PFSK-1 (cell line): ENCODE results near the gene MSRB1.

Source experiments
- FOXP2 ChIP-seq: optimal IDR thresholded peaks from 2 replicates; pipeline ENCODE3; 2011; ENCODE audit warnings: borderline replicate concordance, control low read depth, inconsistent platforms; ENCODE audit not compliant: insufficient read depth; ENCODE audit errors: extremely low read length, extremely low read depth
- POLR2AphosphoS5 ChIP-seq: IDR thresholded peaks from 2 replicates; pipeline ENCODE4 v1.6.1; 2012; ENCODE audit warnings: low read depth, mild to moderate bottlenecking, control low read depth, low read length, moderate library complexity
- SIN3A ChIP-seq: IDR thresholded peaks from 2 replicates; pipeline ENCODE4 v1.6.1; 2012; ENCODE audit warnings: mild to moderate bottlenecking, low read length, moderate library complexity, borderline replicate concordance; ENCODE audit not compliant: insufficient read depth
- TAF1 ChIP-seq: IDR thresholded peaks from 2 replicates; pipeline ENCODE4 v1.6.1; 2012; ENCODE audit warnings: low read length, control low read depth, borderline replicate concordance; ENCODE audit not compliant: insufficient read depth
- TF ChIP-seq, protein P1 (sequence below), 2 experiments: IDR thresholded peaks; 2 replicates each; pipeline versions ENCODE4 v1.6.1 to v1.8.0; 2011 to 2012; ENCODE audit warnings: low read depth in 2 of 2, low read length in 2 of 2, control low read depth in 1 of 2, inconsistent platforms in 1 of 2, mild to moderate bottlenecking in 1 of 2, moderate library complexity in 1 of 2; ENCODE audit not compliant: insufficient read depth in 1 of 2

MSRB1 gene

GRCh38 chr16:1978476-1979120 lies 35.6 kb upstream of the MSRB1 start:
- TF ChIP-seq, protein P1, sequence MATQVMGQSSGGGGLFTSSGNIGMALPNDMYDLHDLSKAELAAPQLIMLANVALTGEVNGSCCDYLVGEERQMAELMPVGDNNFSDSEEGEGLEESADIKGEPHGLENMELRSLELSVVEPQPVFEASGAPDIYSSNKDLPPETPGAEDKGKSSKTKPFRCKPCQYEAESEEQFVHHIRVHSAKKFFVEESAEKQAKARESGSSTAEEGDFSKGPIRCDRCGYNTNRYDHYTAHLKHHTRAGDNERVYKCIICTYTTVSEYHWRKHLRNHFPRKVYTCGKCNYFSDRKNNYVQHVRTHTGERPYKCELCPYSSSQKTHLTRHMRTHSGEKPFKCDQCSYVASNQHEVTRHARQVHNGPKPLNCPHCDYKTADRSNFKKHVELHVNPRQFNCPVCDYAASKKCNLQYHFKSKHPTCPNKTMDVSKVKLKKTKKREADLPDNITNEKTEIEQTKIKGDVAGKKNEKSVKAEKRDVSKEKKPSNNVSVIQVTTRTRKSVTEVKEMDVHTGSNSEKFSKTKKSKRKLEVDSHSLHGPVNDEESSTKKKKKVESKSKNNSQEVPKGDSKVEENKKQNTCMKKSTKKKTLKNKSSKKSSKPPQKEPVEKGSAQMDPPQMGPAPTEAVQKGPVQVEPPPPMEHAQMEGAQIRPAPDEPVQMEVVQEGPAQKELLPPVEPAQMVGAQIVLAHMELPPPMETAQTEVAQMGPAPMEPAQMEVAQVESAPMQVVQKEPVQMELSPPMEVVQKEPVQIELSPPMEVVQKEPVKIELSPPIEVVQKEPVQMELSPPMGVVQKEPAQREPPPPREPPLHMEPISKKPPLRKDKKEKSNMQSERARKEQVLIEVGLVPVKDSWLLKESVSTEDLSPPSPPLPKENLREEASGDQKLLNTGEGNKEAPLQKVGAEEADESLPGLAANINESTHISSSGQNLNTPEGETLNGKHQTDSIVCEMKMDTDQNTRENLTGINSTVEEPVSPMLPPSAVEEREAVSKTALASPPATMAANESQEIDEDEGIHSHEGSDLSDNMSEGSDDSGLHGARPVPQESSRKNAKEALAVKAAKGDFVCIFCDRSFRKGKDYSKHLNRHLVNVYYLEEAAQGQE (IDR thresholded peaks at IDR 0.05; ENCODE audit: insufficient read depth in 1 of 2, low read depth in 2 of 2, low read length in 2 of 2) = no peak
- TF ChIP-seq POLR2AphosphoS5 (no peak), TAF1 (no peak), SIN3A (no peak), FOXP2 (no peak)

- no peak for TF ChIP-seq POLR2AphosphoS5
Measured at GRCh38 chr16:1977875-1978268, 34.9 kb upstream of the MSRB1 start.

DNA sequence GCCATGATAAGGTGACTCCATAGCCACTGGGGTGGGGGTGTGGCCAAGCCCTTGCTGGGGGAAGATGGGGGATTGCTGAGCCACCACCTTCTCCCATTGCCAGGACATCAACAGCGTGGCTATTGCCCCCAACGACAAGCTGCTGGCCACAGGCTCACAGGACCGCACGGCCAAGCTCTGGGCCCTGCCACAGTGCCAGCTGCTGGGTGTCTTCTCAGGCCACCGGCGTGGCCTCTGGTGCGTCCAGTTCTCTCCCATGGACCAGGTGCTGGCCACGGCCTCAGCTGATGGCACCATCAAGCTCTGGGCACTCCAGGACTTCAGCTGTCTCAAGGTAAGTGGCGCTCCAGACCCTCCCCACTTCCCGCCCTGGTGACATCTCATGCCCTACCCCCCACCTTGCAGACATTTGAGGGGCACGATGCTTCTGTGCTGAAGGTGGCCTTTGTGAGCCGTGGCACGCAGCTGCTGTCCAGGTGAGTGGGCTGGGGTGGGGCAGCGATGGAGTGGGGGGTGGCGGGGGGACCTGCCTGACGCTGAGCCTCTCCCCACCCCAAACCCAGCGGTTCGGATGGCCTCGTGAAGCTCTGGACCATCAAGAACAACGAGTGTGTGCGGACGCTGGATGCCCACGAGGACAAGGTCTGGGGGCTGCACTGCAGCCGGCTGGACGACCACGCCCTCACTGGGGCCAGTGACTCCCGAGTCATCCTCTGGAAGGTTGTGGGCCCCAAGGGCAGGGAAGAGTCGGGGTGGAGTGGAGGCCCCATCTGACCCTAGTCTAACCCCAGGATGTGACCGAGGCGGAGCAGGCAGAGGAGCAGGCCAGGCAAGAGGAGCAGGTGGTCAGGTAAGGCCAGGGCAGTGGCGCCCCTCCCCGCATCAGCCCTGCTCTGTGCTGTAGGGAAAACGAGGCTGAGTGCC lies 34.2 kb upstream of the MSRB1 start:
- no peak for TF ChIP-seq SIN3A
- no peak for TF ChIP-seq FOXP2
- no peak for TF ChIP-seq TAF1
- no peak for TF ChIP-seq POLR2AphosphoS5
- TF ChIP-seq, protein P1 (IDR thresholded peaks at IDR 0.05; ENCODE audit: insufficient read depth in 1 of 2, low read depth in 2 of 2, low read length in 2 of 2) = no peak

DNA sequence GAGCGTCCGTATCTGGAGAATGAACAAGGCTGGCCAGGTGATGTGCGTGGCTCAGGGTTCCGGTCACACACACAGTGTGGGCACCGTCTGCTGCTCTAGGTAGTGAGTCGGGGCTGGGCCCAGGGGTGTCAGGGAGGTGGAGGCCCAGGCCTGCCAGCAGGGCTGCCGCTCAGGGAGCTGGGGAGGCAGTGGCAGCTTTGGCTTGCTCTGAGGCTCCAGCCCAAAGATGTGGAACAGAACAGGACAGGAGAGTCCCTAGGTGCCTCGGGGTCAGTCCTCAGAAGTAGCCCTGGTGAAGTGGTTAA lies 33.2 kb upstream of the MSRB1 start:
- TF ChIP-seq, protein P1 (IDR thresholded peaks at IDR 0.05; ENCODE audit: insufficient read depth in 1 of 2, low read depth in 2 of 2, low read length in 2 of 2) = no peak
- TF ChIP-seq FOXP2 = no peak
- TF ChIP-seq TAF1 = no peak

- TF ChIP-seq FOXP2 (no peak), POLR2AphosphoS5 (no peak)
Measured at GRCh38 chr16:1975432-1976215, 32.6 kb upstream of the MSRB1 start.

- TF ChIP-seq POLR2AphosphoS5 (no peak), FOXP2 (no peak), SIN3A (no peak), TAF1 (no peak)
- TF ChIP-seq, protein P1 (IDR thresholded peaks at IDR 0.05; ENCODE audit: insufficient read depth in 1 of 2, low read depth in 2 of 2, low read length in 2 of 2) = no peak
Measured at GRCh38 chr16:1974157-1975070, 31.4 kb upstream of the MSRB1 start.
